Progenitor cell of endocrine pancreas (in vitro differentiated cells): ENCODE measurements around the gene ATP6V1C2. TPM values are rescaled to one million over a fixed set of nuclear protein-coding genes. Genes with fewer than 3 reads are reported as not detected.

ENCODE experiments used
- DNase-seq: peaks from one replicate; pipeline ENCODE4 v3.0.0; 2021; ENCODE audit warnings: low spot score; ENCODE audit not compliant: unreplicated experiment
- H3K27ac Mint-ChIP-seq: 2 replicates; pipeline ENCODE4 v1.8.0; 2021; ENCODE audit warnings: mild to moderate bottlenecking, moderate library complexity, mixed read lengths
- H3K27me3 Mint-ChIP-seq: 2 replicates; pipeline ENCODE4 v1.8.0; 2021; ENCODE audit warnings: mixed read lengths
- H3K36me3 Mint-ChIP-seq: 2 replicates; pipeline ENCODE4 v1.8.0; 2022; ENCODE audit warnings: mixed read lengths; ENCODE audit not compliant: insufficient read depth
- H3K4me1 Mint-ChIP-seq: 2 replicates; pipeline ENCODE4 v1.8.0; 2021; ENCODE audit warnings: low read depth, mixed read lengths
- H3K4me3 Mint-ChIP-seq: 2 replicates; pipeline ENCODE4 v1.8.0; 2021; ENCODE audit warnings: low read depth, mild to moderate bottlenecking, moderate library complexity, mixed read lengths
- H3K9me3 Mint-ChIP-seq: 2 replicates; pipeline ENCODE4 v1.8.0; 2021; ENCODE audit warnings: low read depth, mixed read lengths
- CTCF ChIP-seq: fragments of 200-600 bp; sonication (generic); IDR thresholded peaks from one replicate; pipeline ENCODE4 v1.5.0; 2021; ENCODE audit warnings: antibody characterized with exemption, mild to moderate bottlenecking; ENCODE audit not compliant: unreplicated experiment
- total RNA-seq: library from RNA; stranded (reverse); gene quantifications from 2 replicates; pipeline ENCODE4 v1.2.1, GENCODE V29; 2021

Gene ATP6V1C2
- total RNA-seq, 1 donor from 2014 or later = 0.19 TPM

- Mint-ChIP-seq H3K4me3 (no peak overlapping the region), H3K4me1 (peaks cover 2% of the 10 kb centered on the region), H3K27me3 (no peaks in the 10 kb centered on the region), H3K27ac (no peak overlapping the region), H3K36me3 (peaks cover 36% of the 10 kb centered on the region), H3K9me3 (no peaks in the 10 kb centered on the region)
- no peak for DNase-seq
- TF ChIP-seq CTCF = no peak
Observed at GRCh38 chr2:10793816-10794215, 72.4 kb downstream of the ATP6V1C2 start.

- H3K36me3 Mint-ChIP-seq = peaks cover 33% of the 10 kb centered on the region
- no peak for TF ChIP-seq CTCF
- no peak overlapping the region for H3K4me3 Mint-ChIP-seq
- no peaks in the 10 kb centered on the region for H3K9me3 Mint-ChIP-seq
- no peak overlapping the region for H3K27ac Mint-ChIP-seq
- peaks cover 2% of the 10 kb centered on the region for H3K4me1 Mint-ChIP-seq
- no peak for DNase-seq
- no peaks in the 10 kb centered on the region for H3K27me3 Mint-ChIP-seq
Observed at GRCh38 chr2:10794876-10795275, 73.4 kb downstream of the ATP6V1C2 start.

- TF ChIP-seq CTCF = no peak
- H3K27me3 Mint-ChIP-seq = no peaks in the 10 kb centered on the region
- no peak overlapping the region for H3K4me3 Mint-ChIP-seq
- H3K36me3 Mint-ChIP-seq = peaks cover 27% of the 10 kb centered on the region
- no peaks in the 10 kb centered on the region for H3K4me1 Mint-ChIP-seq
- H3K27ac Mint-ChIP-seq = no peak overlapping the region
- no peak for DNase-seq
- H3K9me3 Mint-ChIP-seq = no peaks in the 10 kb centered on the region
Observed at GRCh38 chr2:10795508-10796046, 74.1 kb downstream of the ATP6V1C2 start.

- no peak for TF ChIP-seq CTCF
- H3K4me3 Mint-ChIP-seq = no peak overlapping the region
- H3K36me3 Mint-ChIP-seq = peaks cover 16% of the 10 kb centered on the region
- H3K4me1 Mint-ChIP-seq = peaks cover 4% of the 10 kb centered on the region
- H3K27ac Mint-ChIP-seq = no peak overlapping the region
- no peaks in the 10 kb centered on the region for H3K9me3 Mint-ChIP-seq
- no peak for DNase-seq
- H3K27me3 Mint-ChIP-seq = no peaks in the 10 kb centered on the region
Observed at GRCh38 chr2:10796703-10797102, 75.3 kb downstream of the ATP6V1C2 start.

GRCh38 chr2:10798783-10799182 is 77.4 kb downstream of the ATP6V1C2 start:
- Mint-ChIP-seq H3K4me1 (peaks cover 8% of the 10 kb centered on the region), H3K9me3 (no peaks in the 10 kb centered on the region), H3K27ac (no peak overlapping the region), H3K36me3 (peaks cover 10% of the 10 kb centered on the region), H3K27me3 (no peaks in the 10 kb centered on the region), H3K4me3 (no peak overlapping the region)
- no peak for TF ChIP-seq CTCF
- DNase-seq = no peak
